Measurements from ENCODE around the gene ITPR1.

ITPR1 gene

GRCh38 chr3:4859788-4860187, 366.6 kb downstream of the ITPR1 start:
- Histone ChIP-seq H3K27me3 (no peaks in the 10 kb centered on the region), H3K36me3 (no peaks in the 10 kb centered on the region), H3K9me3 (no peaks in the 10 kb centered on the region), H3K4me1 (no peaks in the 10 kb centered on the region), H3K4me3 (ENCODE audit: low read depth, low read length) (no peak overlapping the region)
- no peak for DNase-seq
- TF ChIP-seq CTCF (IDR thresholded peaks at IDR 0.05; ENCODE audit: low read depth, low read length), result no peak

- TF ChIP-seq CTCF (IDR thresholded peaks at IDR 0.05; ENCODE audit: low read depth, low read length), result no peak
- Histone ChIP-seq H3K27me3 (no peaks in the 10 kb centered on the region), H3K9me3 (no peaks in the 10 kb centered on the region), H3K4me1 (no peaks in the 10 kb centered on the region), H3K36me3 (no peaks in the 10 kb centered on the region), H3K4me3 (ENCODE audit: low read depth, low read length) (no peak overlapping the region)
- DNase-seq, result no peak
Observed at GRCh38 chr3:4862973-4863372, 369.8 kb downstream of the ITPR1 start.

GRCh38 chr3:4864503-4864902, 371.4 kb downstream of the ITPR1 start:
- Histone ChIP-seq H3K9me3 (no peaks in the 10 kb centered on the region), H3K27me3 (no peaks in the 10 kb centered on the region), H3K4me1 (no peaks in the 10 kb centered on the region), H3K36me3 (no peaks in the 10 kb centered on the region), H3K4me3 (ENCODE audit: low read depth, low read length) (no peak overlapping the region)
- DNase-seq, result no peak
- TF ChIP-seq CTCF (IDR thresholded peaks at IDR 0.05; ENCODE audit: low read depth, low read length), result no peak

- TF ChIP-seq CTCF (IDR thresholded peaks at IDR 0.05; ENCODE audit: low read depth, low read length), result no peak
- no peak overlapping the region for H3K4me3 ChIP-seq (ENCODE audit: low read depth, low read length)
- H3K27me3 ChIP-seq, result no peaks in the 10 kb centered on the region
- no peaks in the 10 kb centered on the region for H3K4me1 ChIP-seq
- H3K9me3 ChIP-seq, result no peaks in the 10 kb centered on the region
- no peak for DNase-seq
- no peaks in the 10 kb centered on the region for H3K36me3 ChIP-seq
Observed at GRCh38 chr3:4865714-4866113, 372.6 kb downstream of the ITPR1 start.

- TF ChIP-seq CTCF (IDR thresholded peaks at IDR 0.05; ENCODE audit: low read depth, low read length), result no peak
- Histone ChIP-seq H3K4me1 (no peaks in the 10 kb centered on the region), H3K4me3 (ENCODE audit: low read depth, low read length) (no peak overlapping the region), H3K36me3 (no peaks in the 10 kb centered on the region), H3K9me3 (no peaks in the 10 kb centered on the region), H3K27me3 (no peaks in the 10 kb centered on the region)
- no peak for DNase-seq
Observed at GRCh38 chr3:4866866-4867265, 373.7 kb downstream of the ITPR1 start.

GRCh38 chr3:4877173-4877787, 384.1 kb downstream of the ITPR1 start:
- no peaks in the 10 kb centered on the region for H3K9me3 ChIP-seq
- no peak for DNase-seq
- no peaks in the 10 kb centered on the region for H3K36me3 ChIP-seq
- no peaks in the 10 kb centered on the region for H3K27me3 ChIP-seq
- no peak for TF ChIP-seq CTCF (IDR thresholded peaks at IDR 0.05; ENCODE audit: low read depth, low read length)
- H3K4me1 ChIP-seq, result no peaks in the 10 kb centered on the region
- no peak overlapping the region for H3K4me3 ChIP-seq (ENCODE audit: low read depth, low read length)
